Endothelial cell of umbilical vein (primary cell): ENCODE data around the gene HMBS. TPM values are rescaled to one million over a fixed set of nuclear protein-coding genes. Genes with fewer than 3 reads are reported as not detected.

Experiments used
- BruUV-seq: library from RNA; stranded (reverse); fragments of 400-500 nt; replicated peaks from 2 replicates; lab custom pipeline; 2021; lab: Mats Ljungman, UMichigan
- CTCF ChIA-PET: fragments of 300-600, 350-600 bp; sonication (Branson Sonifier 250); formaldehyde crosslinking; loops from one replicate; lab custom pipeline; 2021; ENCODE audit warnings: antibody characterized with exemption, inconsistent platforms; lab: Charles Lee
- POLR2A ChIA-PET: fragments of 300-600, 350-600 bp; sonication (Branson Sonifier 250); formaldehyde crosslinking; loops from one replicate; lab custom pipeline; 2021; ENCODE audit warnings: antibody characterized with exemption, inconsistent platforms; lab: Charles Lee
- DNase-seq: peaks from one replicate; pipeline ENCODE4 v3.0.0-alpha.2; 2011; ENCODE audit warnings: low read depth, low spot score
- FAIRE-seq: peaks from 2 replicates; lab custom pipeline; 2011; peaks lifted over from hg19 to GRCh38; lab: Jason Lieb, UNC
- H2AFZ ChIP-seq: 2 replicates; pipeline ENCODE4 v1.6.0; 2012; ENCODE audit warnings: low read depth, low read length, control low read depth, inconsistent platforms
- H3K27ac ChIP-seq: 2 replicates; pipeline ENCODE4 v1.5.1; 2011; ENCODE audit warnings: low read depth, mild to moderate bottlenecking, control low read depth, low read length, moderate library complexity; ENCODE audit not compliant: insufficient read depth
- H3K27me3 ChIP-seq, 2 experiments: 2 replicates each; pipeline versions ENCODE4 v1.6.0 to v1.6.1; 2011; ENCODE audit warnings: low read length in 2 of 2, mixed read lengths in 1 of 2; ENCODE audit not compliant: control insufficient read depth in 2 of 2, insufficient read depth in 2 of 2
- H3K36me3 ChIP-seq, 2 experiments: 2 replicates in 1 of 2; 3 replicates in 1 of 2; pipeline ENCODE4 v1.5.1; 2011; ENCODE audit warnings: low read length in 2 of 2, mild to moderate bottlenecking in 1 of 2, moderate library complexity in 1 of 2; ENCODE audit not compliant: control insufficient read depth in 2 of 2, insufficient read depth in 2 of 2; ENCODE audit errors: extremely low read depth in 1 of 2
- H3K4me1 ChIP-seq: 3 replicates; pipeline ENCODE4 v1.5.1; 2011; ENCODE audit warnings: mild to moderate bottlenecking, low read length; ENCODE audit not compliant: control insufficient read depth, insufficient read depth; ENCODE audit errors: extremely low read depth
- H3K4me2 ChIP-seq: 2 replicates; pipeline ENCODE4 v1.6.1; 2011; ENCODE audit warnings: low read length, control low read depth, mixed read lengths; ENCODE audit not compliant: insufficient read depth
- H3K4me3 ChIP-seq, 3 experiments: fragments of 200-600 bp in 1 of 3; sonication (generic), shearing (Covaris generic) in 1 of 3; replicated peaks in 1 of 3; 2 replicates each; pipeline ENCODE4 v1.5.1; 2011 to 2016; ENCODE audit warnings: control low read depth in 3 of 3, low read length in 3 of 3, mild to moderate bottlenecking in 2 of 3, inconsistent platforms in 1 of 3, low read depth in 1 of 3, moderate library complexity in 1 of 3; ENCODE audit not compliant: insufficient read depth in 1 of 3
- H3K79me2 ChIP-seq: 2 replicates; pipeline ENCODE4 v1.6.0; 2012; ENCODE audit warnings: low read length, inconsistent platforms; ENCODE audit not compliant: control insufficient read depth, insufficient read depth
- H3K9ac ChIP-seq: replicated peaks from 2 replicates; pipeline ENCODE3; 2011; ENCODE audit warnings: low read length, control low read depth; ENCODE audit not compliant: insufficient read depth; ENCODE audit errors: extremely low read depth
- H3K9me1 ChIP-seq: replicated peaks from 3 replicates; pipeline ENCODE4 v1.6.0; 2011; ENCODE audit warnings: mild to moderate bottlenecking, low read length; ENCODE audit not compliant: control insufficient read depth, insufficient read depth; ENCODE audit errors: extremely low read depth
- H3K9me3 ChIP-seq: replicated peaks from 2 replicates; pipeline ENCODE4 v1.5.1; 2012; ENCODE audit warnings: low read length, inconsistent platforms; ENCODE audit not compliant: control insufficient read depth, insufficient read depth
- H4K20me1 ChIP-seq: replicated peaks from 2 replicates; pipeline ENCODE3; 2011; ENCODE audit warnings: mild to moderate bottlenecking, low read length; ENCODE audit not compliant: control insufficient read depth, insufficient read depth; ENCODE audit errors: extremely low read depth
- JUN ChIP-seq: IDR thresholded peaks from 2 replicates; pipeline ENCODE4 v1.6.1; 2011; ENCODE audit warnings: borderline replicate concordance, low read depth; ENCODE audit not compliant: insufficient read length, insufficient read depth
- POLR2A ChIP-seq: IDR thresholded peaks from 2 replicates; pipeline ENCODE4 v1.6.1; 2012; ENCODE audit warnings: low read depth, mild to moderate bottlenecking, control low read depth, low read length
- POLR2AphosphoS5 ChIP-seq: IDR thresholded peaks from 2 replicates; pipeline ENCODE4 v1.6.1; 2012; ENCODE audit warnings: low read depth, mild to moderate bottlenecking, control low read depth, low read length, moderate library complexity; ENCODE audit not compliant: insufficient read depth
- dilution Hi-C: fragments of 300-500 bp; cut with MboI; formaldehyde crosslinking; loops from one replicate; pipeline ENCODE4 v1.15.0; 2019; ENCODE audit warnings: low sequenced_read_pairs; ENCODE audit not compliant: extremely low pct_ligation_motif_present
- intact Hi-C: fragments of 100-400 bp; cut with micrococcal nuclease; formaldehyde crosslinking; loops from one replicate; pipeline ENCODE4 v1.10.0; 2022
- polyA plus RNA-seq, 4 experiments: library from polyadenylated mRNA; depleted of rRNA in 3 of 4; stranded (reverse) in 3 of 4; unstranded in 1 of 4; fragments of >200 nt; gene quantifications; 2 replicates each; pipeline versions ENCODE4 v1.2.1 to v1.2.3, GENCODE V29; 2011 to 2012; ENCODE audit warnings: missing spikeins in 1 of 4
- total RNA-seq: library from RNA; stranded (reverse); gene quantifications from 2 replicates; pipeline ENCODE4 v1.2.3, GENCODE V29; 2021
- TF ChIP-seq, protein P1 (sequence below), 2 donors: IDR thresholded peaks; 1 replicate in 1 of 2; 2 replicates in 1 of 2; pipeline ENCODE4 v1.5.1; 2011; ENCODE audit warnings: low read length in 2 of 2, mild to moderate bottlenecking in 2 of 2, moderate library complexity in 2 of 2, control low read depth in 1 of 2, inconsistent platforms in 1 of 2, low read depth in 1 of 2; ENCODE audit not compliant: insufficient read depth in 1 of 2; ENCODE audit errors: extremely low read depth in 1 of 2

HMBS gene
- total and polyA plus RNA-seq, 2 donors (not counting 3 experiments of a cell fraction or from before 2014, with no cell fraction given): 13.5 to 24.8 TPM

DNA sequence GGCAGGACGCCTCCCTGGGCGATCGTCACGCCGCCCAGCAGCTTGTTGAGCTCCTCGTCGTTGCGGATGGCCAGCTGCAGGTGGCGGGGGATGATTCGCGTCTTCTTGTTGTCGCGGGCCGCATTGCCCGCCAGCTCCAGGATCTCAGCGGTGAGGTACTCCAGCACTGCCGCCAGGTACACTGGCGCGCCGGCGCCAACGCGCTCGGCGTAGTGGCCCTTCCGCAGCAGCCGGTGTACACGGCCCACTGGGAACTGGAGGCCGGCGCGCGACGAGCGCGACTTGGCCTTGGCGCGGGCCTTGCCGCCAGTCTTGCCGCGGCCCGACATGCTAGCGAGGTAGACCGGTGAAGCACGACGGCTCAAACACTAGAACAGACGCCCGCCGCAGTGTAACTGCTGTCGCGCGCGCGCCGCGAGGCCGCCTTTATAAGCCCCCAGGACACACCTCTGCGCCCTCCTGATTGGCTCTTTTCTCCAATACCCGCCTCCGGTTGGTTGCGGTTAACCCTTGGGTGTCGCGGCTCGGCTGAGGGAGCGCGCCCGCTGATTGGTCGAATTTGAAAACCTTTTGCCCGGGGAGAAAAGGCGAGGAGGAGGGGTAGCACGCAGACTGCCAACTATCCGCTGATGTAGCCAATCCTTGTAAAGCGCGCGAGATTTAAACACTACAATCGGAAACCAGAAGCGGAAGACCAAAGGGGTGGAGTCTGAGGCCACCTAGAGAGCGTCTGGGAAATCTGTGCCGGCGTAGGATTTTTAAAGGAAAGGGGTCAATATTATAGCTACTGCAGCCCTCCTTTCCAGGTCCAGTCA is 10.6 kb downstream of the HMBS start:
- Histone ChIP-seq H3K4me2 (peak overlapping the region; percentile 61), H3K79me2 (peaks cover 37% of the 10 kb centered on the region), H3K27ac (peak overlapping the region; percentile 59), H4K20me1 (peaks cover 2% of the 10 kb centered on the region), H3K9ac (peak overlapping the region; percentile 84), H3K27me3 (no peaks in the 10 kb centered on the region), H3K4me3 (peak overlapping the region; percentile 70 to 95 (median 90)), H3K4me1 (peaks cover 27% of the 10 kb centered on the region), H3K9me1 (no peaks in the 10 kb centered on the region), H3K9me3 (no peaks in the 10 kb centered on the region), H3K36me3 (peaks cover 10 to 22% of the 10 kb centered on the region in 2 experiments), H2AFZ (no peak overlapping the region)
- TSS peak; percentile 80 for BruUV-seq
- POLR2A ChIA-PET: interaction anchor here (0.6 to 2.7 kb wide), 13 partner anchors 10 to 243 kb away, joined by 3 to 23 read pairs (median 7); partner anchors contain the start of genes C2CD2L, HINFP, HMBS and MCAM
- intact Hi-C loops (loop anchor here (1.0 to 2.0 kb wide), 8 partner anchors 12 to 244 kb away; partner anchors contain the start of genes C2CD2L, HYOU1, RNF26 and RPS25), dilution Hi-C loops (no loop called here)
- CTCF ChIA-PET: interaction anchor here (0.8 to 2.6 kb wide), 16 partner anchors 10 to 244 kb away, joined by 3 to 19 read pairs (median 3); partner anchors contain the start of genes HINFP, HMBS, HYOU1 and VPS11
- DNase-seq: peak; percentile 100
- peak; percentile 100 for FAIRE-seq
- TF ChIP-seq, protein P1, sequence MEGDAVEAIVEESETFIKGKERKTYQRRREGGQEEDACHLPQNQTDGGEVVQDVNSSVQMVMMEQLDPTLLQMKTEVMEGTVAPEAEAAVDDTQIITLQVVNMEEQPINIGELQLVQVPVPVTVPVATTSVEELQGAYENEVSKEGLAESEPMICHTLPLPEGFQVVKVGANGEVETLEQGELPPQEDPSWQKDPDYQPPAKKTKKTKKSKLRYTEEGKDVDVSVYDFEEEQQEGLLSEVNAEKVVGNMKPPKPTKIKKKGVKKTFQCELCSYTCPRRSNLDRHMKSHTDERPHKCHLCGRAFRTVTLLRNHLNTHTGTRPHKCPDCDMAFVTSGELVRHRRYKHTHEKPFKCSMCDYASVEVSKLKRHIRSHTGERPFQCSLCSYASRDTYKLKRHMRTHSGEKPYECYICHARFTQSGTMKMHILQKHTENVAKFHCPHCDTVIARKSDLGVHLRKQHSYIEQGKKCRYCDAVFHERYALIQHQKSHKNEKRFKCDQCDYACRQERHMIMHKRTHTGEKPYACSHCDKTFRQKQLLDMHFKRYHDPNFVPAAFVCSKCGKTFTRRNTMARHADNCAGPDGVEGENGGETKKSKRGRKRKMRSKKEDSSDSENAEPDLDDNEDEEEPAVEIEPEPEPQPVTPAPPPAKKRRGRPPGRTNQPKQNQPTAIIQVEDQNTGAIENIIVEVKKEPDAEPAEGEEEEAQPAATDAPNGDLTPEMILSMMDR (IDR thresholded peaks at IDR 0.05; ENCODE audit: extremely low read depth in 1 of 2, insufficient read depth in 1 of 2, low read depth in 1 of 2, low read length in 2 of 2): peak in 1 of 2 donors; percentile 1
- TF ChIP-seq JUN (no peak), POLR2AphosphoS5 (peak; percentile 100), POLR2A (peak; percentile 100)
